Stimulated activated naive CD4-positive, alpha-beta T cell treated with Interleukin-2 at 50 U/mL for 16 hours (primary cell): ENCODE measurements around the gene NDOR1.
A peak's percentile ranks its signal among the peaks of the same experiment; 100 is the strongest.

Experiments used
- DNase-seq: peaks from one replicate; lab custom pipeline; 2025; lab: John Stamatoyannopoulos, UW

Gene NDOR1

GRCh38 chr9:137221095-137221505, 15.6 kb downstream of the NDOR1 start:
- no peak for DNase-seq

DNA sequence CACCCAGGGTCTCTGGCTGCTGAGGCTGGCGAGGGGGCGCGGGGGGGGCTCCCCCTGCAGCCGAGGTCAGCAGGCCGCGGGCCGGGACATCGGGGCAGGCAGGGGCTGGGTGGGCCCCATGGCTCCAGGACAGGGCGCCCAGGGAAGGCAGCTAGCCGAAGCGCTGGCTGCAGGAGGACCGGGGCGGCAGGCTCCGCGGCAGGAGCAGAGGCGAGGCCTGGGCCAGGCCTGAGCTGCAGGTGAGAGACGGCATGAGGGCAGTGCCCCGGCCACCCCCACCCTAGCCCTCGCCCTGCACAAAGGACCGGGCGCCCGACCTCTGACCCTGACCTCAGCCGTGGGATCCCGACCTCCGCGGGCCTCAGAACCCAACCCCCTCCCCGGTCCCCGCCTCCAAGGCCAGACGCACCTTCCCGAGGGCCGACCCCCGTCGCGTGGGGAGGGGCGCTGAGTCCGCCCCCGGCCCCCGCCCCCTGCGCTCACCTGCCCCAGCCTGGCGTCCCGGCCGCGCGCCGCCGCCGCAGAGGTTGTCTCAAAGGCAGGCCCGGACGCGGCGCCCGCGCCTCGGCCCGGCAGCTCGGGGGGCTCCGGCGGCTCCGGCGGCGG, 16.1 kb downstream of the NDOR1 start:
- DNase-seq = no peak

DNA sequence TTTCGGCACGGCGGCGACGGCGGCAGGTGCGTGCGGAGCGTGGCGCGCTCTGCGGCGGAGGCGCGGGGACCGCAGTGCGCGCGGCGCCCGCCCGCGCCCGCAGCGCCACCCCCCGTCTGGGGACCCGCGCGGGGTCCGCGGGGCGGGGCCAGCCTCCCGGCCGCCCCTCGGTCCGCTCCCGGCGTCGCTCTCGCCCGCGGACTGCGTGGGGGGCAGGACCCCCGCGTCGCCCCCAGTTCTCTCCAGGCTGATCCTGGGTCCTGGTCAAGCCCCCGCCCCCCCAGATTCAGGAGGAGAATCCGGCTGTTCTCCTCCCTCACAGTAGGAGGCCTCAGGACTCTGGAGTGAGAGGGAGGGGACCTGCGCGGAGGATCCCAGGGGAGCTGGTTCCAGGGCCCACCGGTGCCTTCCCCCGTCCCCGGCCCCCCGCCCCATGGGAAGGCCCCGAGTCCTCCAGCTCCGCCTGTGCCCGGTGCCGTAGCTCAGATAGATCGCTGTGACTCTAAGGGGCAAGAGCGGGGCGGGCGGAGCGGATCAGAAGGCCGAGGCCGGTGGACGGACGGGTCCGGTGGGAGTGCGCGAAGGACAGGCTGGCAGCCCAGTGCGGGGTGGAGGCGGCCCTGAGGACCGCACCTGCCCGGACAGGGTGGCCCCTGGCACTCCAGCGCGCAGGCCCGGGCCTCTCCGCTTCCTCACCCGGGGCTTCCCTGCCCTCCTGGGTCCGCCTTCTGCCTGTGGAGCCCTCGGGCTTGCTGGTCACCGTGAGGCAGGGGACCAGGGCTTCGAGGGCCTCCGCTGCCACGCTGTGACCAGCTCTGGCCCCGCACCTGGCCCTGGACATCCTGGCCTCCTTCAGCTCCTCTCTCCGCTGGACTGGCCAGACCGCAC, 16.9 kb downstream of the NDOR1 start, which contains the start of gene RNF208:
Gene RNF208, minus strand, starts transcription at position 51 of the 888 bp plus-strand sequence. CDS start 1,028 bp downstream, outside the sequence.
- no peak for DNase-seq

DNA sequence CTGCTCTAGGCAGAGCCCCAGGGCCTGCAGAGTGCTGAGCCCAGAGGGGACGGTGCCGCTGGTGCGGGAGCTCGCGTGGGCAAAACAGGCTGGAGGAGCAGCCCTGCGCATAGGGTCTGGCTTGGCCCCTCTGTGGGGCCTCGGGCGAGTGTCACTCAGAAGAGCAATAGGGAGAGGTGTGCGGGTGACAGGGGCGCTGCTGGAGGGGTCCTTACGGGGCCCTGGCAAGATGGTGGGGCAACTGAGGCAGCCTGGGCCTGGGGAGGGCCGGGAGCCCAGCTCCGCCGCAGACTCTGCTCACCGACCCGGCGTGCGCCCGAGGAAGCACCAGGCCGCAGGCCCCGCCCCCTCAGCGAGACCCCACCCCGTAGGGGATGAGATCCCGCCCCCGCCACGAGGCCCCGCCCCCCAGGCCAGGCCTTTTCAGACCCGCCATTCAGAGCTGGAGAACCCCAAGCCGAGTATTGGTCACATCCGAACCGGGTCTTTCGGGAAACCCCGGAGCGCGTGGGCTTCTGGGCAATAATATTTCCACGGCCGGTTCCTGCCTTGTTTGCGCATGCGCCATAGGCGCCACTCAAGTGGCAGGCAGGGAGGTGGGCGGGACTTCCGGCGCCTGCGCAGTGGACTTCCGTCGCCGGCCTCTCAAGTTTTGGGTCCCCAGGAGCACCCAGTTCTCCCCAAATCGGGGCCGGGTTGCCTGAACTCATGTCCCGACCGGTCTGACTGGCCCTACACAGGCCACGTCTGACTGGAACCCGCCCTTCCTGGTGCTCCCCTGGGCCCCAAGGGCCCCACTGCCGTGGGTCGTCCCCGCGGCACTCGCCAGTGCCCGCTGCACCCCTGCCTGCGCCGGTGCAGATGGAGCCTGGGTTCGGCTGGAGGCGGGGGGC, 17.8 kb downstream of the NDOR1 start:
- peak; percentile 98 for DNase-seq

DNA sequence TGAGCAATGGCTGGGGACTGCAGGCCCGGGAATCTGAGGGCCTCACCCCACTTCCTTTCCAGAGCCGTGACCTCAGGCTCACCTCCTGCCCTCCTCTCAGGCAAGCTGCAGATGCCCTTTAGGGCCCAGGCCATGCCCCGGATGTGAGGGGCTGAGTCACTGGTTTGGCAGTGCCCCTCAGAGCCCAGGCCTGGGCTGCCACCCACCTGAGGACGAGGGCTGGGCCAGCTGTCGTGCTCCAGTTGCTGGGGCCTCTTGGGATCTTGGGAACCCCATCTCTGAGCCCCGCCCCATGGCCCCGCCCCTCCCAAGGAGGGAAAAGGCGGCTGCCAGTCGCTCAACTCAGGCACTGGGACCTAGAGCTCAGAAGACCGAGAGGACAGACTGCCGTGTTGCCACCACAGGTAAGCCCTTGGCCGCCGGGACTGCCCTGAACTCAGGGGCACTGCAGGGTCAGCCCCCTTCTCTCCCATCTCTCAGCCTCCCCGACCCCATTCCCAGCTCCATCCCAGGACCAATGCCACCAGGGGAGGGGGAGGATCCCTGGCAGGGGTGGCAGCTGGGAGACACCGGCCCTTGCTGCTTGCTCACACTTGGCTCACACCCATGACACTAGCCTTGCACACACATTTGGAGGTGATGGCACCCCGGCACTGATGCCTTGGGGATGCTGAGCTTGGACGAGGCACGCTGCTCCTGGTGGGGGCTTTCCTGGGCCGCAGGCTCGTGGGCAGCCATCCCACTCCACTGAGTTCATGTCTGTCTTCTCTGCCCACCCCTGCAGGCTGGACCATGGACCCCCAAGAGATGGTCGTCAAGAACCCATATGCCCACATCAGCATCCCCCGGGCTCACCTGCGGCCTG, 19.6 kb downstream of the NDOR1 start, which contains the start of gene CYSRT1:
Gene CYSRT1, plus strand, starts transcription at position 345 of the 865 bp plus-strand sequence. Its CDS starts 448 bp downstream, at position 793.
- DNase-seq = no peak

GRCh38 chr9:137225699-137226331, 20.3 kb downstream of the NDOR1 start:
- DNase-seq = no peak

GRCh38 chr9:137226338-137227053, 21.0 kb downstream of the NDOR1 start:
- no peak for DNase-seq

DNA sequence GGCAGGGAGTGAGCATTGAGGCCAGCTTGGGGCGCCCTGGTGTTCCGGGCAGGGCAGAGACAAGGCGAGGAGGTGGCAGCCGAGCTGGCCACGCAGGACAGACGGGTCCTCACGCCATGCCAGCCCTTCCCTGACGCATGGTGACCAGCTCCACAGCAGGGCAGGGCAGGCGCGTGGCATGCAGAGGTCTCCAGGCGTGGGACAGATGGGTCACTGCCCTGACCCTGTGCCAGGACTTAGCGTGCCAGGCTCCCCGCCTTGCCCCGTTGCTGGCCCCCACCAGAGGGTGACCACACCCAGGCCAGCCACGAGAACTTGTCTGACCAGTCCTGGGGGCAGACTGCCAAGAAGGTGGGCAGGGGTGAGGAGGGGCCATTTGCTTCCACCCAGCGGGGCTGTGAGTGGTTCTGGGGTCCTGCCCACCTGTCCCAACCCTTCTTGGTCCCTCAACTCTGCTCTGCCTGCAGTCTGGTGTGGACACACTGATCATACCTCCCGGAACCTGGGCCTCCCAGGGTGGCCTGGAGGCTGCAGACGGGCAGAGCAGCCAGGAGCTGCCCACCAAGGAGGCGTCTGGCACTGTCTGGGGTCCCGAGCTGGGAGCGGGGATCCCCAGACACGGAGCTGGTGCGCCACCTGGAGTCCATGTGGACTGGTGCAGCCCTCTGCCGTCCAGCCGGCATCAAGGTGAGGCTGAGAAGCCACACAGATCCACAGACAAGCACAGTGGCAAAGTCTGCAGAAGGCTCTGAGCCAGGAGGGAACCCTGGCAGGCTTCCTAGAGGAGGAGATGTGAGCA, 21.8 kb downstream of the NDOR1 start, which contains the start of gene RNF224:
Gene RNF224, plus strand, starts transcription at position 449 of the 799 bp plus-strand sequence. CDS start 834 bp downstream, outside the sequence.
- peak; percentile 68 for DNase-seq

DNA sequence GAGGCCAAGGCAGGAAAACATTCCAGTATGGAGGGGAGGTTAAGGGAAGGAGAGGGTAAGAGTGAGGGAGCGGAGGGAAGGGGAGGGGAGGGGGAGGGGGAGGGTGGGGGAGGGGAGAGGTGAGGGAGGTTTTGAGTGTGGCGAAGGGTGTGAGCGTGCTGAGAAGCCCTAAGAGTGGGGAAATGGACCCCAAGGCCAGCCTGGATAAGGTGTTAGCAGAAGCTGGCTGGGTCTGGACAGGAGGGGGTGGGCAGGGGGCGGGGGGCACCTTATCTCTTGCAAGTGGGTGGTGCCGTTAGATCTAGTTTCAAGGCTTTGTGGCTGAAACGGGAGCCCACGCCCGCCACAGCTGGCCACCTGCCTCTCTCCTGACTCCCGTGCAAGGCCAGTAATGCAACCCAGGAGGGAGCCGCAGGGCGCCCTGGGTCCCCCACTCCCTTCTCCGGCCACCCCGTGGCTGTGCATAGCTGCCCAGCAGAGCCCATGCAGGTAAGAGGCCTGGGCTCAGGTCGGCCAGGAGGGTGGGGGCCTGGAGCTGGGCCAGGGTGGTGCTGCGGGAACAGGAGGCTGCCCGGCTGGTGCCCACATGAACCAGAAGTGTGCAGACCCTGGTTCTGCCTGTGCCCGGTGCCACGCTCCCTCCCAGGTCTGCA, 22.5 kb downstream of the NDOR1 start:
- no peak for DNase-seq

DNA sequence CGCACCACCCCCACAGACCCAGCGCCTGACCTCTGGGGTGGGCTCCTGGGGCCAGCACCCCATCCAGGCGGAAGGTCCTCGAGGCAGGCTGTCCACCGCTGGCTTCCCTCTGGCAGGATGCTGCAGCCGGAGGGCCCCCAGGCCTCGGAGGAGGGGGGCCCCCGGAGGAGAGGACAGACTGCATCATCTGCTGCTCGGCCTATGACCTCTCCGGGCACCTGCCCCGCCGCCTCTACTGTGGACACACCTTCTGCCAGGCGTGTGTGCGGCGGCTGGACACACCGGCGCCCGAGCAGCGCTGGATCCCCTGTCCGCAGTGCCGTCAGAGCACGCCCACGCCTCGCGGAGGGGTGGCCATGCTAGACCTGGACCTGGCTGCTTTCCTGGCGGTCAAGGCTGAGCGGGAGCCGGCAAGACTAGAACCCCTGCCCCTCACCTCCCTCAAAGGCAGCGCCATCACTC, 23.0 kb downstream of the NDOR1 start:
- no peak for DNase-seq

- no peak for DNase-seq
These were observed 23.7 kb downstream of the NDOR1 start for GRCh38 chr9:137228968-137229896.

DNA sequence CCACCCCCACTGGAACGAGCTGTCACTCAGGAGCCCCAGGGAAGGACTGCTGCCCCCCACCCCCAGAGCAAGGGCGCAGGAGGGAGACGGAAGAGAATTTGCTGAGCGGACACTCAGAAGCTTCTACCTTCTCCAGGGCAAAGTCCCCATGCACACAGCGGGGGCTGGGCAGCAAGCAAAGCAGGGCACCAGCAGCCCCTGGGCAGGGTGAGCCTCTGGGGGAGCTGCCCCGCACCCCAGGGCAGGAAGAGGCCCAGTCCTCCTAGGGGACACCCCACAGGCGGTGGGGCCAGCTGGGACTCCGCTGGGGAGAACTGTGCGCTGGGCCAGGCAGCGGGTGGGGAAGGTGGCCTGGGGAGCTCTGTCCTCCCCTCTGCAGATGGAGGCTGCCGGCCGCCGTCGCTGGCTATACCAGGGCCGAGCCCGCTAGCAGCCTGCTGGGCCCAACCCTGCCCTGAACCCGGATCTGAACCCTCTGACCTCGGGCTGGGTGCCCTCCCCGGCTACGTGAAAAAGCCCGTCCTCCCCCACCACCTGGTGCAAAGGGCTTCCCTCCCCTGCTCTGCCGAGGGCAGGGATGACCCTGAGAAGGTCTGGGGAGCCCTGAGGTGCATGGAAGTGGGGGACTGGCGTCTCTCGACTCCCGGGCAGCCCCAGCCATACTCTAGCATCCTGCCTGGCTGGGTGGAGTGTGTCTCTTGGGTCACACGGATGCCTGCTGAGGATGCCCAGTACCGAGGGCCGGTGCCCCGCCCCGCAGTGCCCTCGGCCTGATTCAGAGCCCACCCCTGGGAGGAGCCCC, 24.6 kb downstream of the NDOR1 start:
- no peak for DNase-seq

DNA sequence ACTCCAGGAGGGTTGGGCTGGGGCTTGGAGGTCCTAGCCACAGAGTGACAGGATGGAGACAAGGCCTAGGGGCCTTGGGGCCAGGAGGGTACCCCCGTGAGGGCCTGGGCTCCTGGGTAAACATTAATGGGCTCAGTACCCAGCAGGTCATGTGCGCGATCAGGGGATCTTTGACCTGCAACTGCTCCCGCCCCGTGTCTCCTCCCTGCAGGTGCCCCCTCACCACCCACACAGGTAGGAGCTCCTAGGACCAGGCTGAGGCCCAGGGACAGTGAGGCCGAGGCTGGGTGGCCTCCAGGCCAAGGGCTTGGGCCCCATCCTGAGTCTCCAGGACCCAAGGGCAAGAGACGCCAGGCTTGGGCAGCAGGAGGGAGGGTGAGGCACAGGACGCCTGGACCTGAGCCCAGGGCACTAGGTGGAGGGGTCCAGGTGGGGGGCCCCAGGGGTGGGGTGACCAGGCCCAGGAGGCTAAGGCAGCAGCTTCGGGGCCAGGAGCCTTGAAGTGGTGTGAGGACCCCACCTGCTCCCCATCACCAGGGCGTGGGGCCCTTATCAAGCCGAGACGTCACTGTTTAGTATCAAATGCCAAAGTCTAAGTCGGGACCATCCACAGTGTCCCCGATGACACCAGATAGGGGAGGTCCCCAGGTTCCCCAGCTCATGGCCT, 25.3 kb downstream of the NDOR1 start, which contains the start of gene SLC34A3:
Gene SLC34A3, plus strand, starts transcription at position 197 of the 667 bp plus-strand sequence. CDS start 802 bp downstream, outside the sequence.
- no peak for DNase-seq

- DNase-seq = no peak
These were observed 26.0 kb downstream of the NDOR1 start for GRCh38 chr9:137231372-137232039.

- no peak for DNase-seq
These were observed 26.6 kb downstream of the NDOR1 start for GRCh38 chr9:137232101-137232500.
